GM15510 (cell line): ENCODE data around the gene MAPKAPK2.

Experiments
- POLR2A ChIP-seq: IDR thresholded peaks from 3 replicates; pipeline ENCODE4 v1.6.1; 2011; ENCODE audit warnings: borderline replicate concordance; ENCODE audit not compliant: insufficient read length; ENCODE audit errors: extremely low read depth

Gene MAPKAPK2

GRCh38 chr1:206702803-206703202 lies 18.1 kb downstream of the MAPKAPK2 start:
- no peak for TF ChIP-seq POLR2A

GRCh38 chr1:206703661-206704060 lies 19.0 kb downstream of the MAPKAPK2 start:
- no peak for TF ChIP-seq POLR2A

DNA sequence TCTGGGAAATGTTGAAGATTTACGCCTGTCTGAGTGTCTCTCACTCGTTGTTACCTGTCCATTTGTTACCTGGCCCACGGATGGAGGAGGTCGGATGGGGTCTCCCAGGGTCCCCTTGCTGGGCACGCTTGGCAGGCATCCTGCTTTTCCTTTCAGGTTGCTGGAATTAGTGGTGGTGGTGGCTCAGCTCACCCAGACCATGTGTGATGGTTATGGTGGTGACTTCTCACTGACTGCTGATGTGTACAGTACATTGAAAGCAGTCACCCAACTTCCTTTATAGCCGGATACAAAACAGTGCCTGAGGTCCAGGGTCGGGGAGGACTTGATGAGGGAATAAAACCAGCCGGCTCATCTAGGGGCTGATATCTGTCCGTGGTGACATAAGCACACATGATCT lies 19.5 kb downstream of the MAPKAPK2 start:
- no peak for TF ChIP-seq POLR2A

DNA sequence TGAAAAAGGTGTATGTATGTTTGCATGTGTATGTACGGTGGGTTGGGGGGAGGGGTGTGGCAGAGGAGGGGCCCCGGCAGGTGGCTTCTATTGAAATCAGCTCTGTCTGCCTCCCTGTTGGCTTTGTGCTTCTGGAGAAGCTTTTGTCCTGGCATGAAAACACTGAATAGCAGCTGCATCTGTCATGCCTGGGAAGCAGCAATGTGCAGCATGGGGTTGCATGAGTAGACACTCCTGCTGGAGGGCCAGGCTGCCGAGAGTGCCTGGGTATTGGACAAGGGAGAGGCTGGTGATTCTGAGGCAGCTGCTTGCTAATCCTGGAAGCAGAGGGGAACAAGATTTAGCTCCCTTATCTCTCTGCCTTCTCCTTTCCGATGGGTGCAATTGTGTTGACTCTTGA lies 20.5 kb downstream of the MAPKAPK2 start:
- no peak for TF ChIP-seq POLR2A

DNA sequence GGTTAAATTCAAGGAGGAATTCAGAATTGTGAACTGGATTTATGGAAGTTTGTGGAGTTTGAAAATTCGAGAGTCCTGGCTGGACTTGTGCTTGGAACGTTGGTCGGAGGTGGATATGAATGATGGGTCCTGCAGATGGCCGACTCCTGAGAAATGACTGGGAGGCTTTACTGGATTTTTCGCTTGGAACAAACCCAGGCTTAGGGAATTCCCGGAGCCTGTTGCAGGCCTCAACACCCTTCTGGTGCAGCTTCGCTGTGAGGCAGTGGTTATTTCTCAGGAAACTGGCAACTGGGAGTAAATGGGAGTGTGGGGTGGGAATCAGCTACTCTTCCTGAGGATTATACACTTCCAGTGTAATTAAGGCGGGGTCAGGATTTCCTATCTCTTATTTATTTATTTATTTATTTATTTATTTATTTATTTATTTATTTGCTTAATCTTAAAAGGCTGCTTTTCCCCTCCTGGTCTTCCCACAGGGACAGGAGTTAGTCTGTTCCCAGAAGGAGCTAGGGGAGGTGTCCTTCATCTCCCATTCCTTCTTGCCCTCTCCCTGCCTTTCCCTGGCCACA lies 21.1 kb downstream of the MAPKAPK2 start:
- TF ChIP-seq POLR2A = no peak

DNA sequence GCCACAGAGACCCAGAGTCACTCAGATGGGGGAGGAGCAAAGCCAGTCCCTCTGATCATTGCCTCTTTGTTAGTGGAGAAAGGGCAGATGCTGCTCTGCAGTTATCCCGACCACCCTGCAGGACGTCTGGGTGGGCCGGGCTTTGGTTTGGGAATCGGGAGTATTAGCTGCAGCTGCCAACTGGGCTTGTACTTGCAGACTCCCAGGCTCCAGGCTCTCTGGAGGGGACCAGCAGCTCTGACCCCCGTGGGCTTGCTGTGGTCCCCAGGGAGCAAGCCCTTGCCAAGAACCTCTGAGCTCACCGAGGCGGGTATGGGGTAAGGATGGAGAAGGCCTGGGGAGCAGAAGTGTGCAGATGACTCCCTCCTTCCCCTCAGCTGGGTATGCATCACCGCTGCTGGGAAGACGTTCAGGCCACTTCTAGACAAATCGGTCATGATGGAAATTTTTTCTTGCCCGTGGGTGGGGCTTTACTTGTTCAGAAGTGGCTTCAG lies 21.6 kb downstream of the MAPKAPK2 start:
- no peak for TF ChIP-seq POLR2A

GRCh38 chr1:206706806-206707366 lies 22.2 kb downstream of the MAPKAPK2 start:
- no peak for TF ChIP-seq POLR2A

DNA sequence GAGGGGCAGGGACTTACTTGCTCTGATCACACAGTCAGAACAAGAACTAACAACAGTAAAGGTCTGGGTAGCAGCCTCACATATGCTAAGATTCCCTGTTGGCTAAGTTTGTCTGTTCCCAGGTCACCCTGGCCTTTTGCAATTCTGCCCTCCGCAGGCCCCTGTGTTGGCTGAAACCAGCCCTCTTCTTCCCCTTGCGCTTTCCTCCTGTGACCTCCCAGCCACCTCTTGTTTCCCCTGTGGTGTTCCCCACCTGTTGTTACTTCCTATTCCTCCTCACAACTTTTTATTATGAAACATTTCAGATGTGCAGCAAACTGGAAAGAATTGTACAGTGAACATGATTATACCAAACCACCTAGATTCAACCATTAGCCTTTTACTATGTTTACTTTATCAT lies 23.4 kb downstream of the MAPKAPK2 start:
- no peak for TF ChIP-seq POLR2A

DNA sequence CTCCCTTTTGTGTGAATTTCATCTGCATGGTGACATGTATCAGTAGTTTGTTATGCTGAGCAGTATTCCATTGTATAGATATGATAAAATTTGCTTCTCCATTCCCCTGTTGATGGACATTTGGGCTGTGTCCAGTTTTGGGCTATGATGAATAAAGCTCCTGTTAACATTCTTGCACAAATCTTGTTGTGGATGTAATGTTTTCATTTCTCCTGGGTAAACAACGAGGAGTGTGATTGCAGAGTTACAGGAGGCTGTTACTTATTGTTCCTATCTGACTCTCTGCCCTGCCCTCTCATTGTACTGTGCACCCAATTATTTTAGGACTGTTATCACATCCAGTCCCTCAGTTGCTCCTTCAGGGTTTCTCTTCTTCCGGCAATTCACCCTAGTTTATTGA lies 24.2 kb downstream of the MAPKAPK2 start:
- TF ChIP-seq POLR2A = no peak

DNA sequence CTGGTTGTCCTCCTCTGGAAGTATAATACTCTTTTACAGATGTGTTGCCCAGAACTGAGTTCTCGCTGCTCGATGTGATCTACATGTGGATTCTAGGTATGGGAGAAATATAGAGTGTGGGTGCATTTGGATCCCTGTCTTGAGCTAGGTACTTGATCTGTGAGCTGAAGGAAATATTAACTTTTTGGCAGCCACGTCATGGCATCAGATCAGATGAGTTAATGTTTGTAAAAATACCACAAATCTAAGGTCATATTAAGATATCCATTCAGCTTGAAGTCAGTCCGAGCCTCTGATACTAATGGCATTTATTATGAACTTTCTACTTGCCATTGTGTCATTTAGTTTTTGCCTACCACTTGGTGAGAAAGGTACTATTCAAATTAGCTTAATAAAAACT lies 24.6 kb downstream of the MAPKAPK2 start:
- no peak for TF ChIP-seq POLR2A

DNA sequence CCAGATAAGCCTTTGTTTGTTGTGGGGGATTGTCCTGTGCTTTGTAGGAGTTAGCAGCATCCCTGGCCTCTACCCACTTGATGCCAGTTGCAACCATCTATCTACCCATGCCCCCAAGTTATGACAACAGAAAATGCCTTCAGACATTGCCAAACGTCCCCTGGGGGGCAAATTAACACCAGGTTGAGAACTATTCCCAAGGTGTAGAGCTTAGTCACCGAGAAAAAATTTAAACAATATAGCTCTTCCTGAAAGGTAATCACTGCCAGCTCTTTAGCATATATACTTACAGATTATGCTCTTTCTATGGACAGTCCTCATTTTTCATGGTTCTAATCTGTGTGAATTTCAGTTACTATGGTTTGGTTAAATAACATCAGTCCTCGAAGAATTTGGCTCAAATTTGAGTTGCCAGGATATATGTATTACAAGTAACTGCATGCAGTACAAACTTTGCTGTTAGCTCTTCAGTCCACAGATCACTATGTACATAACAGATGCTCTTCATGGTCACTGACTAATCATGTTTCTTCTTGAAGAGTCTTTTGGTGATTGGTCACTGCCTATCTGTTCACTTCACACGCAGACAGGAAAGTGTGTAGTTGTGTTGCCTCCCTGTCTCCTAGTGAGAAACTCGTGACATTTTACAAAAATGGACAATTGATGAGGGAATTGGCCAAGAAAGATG lies 25.2 kb downstream of the MAPKAPK2 start:
- no peak for TF ChIP-seq POLR2A

GRCh38 chr1:206710460-206710823 lies 25.7 kb downstream of the MAPKAPK2 start:
- no peak for TF ChIP-seq POLR2A

GRCh38 chr1:206713070-206713469 lies 28.4 kb downstream of the MAPKAPK2 start:
- TF ChIP-seq POLR2A = no peak

DNA sequence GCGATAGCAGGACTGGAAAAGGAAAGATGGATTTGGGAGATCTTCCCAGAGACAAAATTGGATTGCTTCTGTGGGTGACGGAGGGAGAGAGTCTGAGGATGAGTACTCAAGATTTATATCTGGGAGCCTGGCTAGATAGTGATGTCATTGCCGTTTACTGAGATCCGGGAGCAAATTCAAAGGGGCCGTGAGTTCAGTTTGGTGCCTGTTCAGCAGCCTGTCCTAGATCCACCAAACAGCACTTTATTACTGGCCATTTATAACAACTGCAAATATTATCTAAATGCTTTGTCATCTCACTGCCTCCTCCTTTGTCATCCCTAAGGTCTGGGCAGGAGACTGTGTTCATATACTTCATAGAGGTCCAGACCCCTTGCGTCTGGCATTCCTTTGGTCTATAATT lies 29.2 kb downstream of the MAPKAPK2 start:
- no peak for TF ChIP-seq POLR2A

GRCh38 chr1:206714331-206715058 lies 29.8 kb downstream of the MAPKAPK2 start:
- no peak for TF ChIP-seq POLR2A
